Measurements from ENCODE around the gene C10orf90.

Gene C10orf90

DNA sequence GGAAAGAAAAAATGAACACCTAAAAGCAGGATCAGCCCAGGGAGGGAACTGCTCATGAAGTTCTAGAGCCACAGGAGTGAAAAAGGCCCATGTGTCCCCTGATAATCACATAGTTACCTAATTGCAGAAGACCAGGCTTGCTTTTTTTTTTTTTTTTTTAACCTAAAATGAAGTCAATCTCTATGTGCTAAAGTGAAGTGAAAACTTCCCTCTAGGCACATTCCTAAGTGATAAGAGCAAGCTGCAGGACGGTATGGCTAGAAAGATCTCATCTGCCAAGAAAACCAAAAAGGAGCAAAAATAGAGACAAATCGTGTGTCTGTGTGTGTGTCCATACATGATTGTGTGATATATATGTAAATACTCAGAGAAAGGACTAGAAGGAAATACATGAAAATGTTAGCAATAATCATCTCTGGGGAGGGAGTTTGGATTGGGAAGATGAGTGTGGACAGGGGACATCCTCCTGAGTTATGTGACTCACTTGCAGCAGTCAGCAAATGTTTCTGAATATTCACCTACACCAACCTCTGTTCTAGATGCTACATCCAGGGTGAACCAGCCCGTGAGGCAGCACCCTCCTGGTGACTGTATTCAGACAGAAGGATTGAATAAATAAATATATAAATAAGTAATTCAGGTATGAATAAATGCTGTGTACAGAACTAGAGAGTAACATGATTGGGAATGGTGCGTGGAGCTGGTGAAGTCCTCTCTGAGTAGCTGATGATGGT is 76.4 kb downstream of the C10orf90 start:
- Histone ChIP-seq H3K27ac (ENCODE audit: low read depth, low read length) (no peak overlapping the region), H3K9me3 (ENCODE audit: control insufficient read depth, insufficient read depth, low read length) (no peaks in the 10 kb centered on the region), H3K27me3 (ENCODE audit: control insufficient read depth, low read length) (no peaks in the 10 kb centered on the region), H3K4me1 (ENCODE audit: control insufficient read depth, low read length) (no peaks in the 10 kb centered on the region), H4K20me1 (ENCODE audit: control insufficient read depth, insufficient read depth, low read depth, low read length) (no peaks in the 10 kb centered on the region), H3F3A (ENCODE audit: control insufficient read depth, insufficient read depth) (no peaks in the 10 kb centered on the region), H3K36me3 (ENCODE audit: control insufficient read depth, low read length) (no peaks in the 10 kb centered on the region), H3K9me2 (replicated peaks; ENCODE audit: control insufficient read depth, low read length) (no peaks in the 10 kb centered on the region), H3K4me2 (ENCODE audit: low read length) (no peak overlapping the region), H3K79me2 (ENCODE audit: control insufficient read depth, low read length) (no peaks in the 10 kb centered on the region), H3K4me3 (ENCODE audit: low read length) (no peak overlapping the region)
- TF ChIP-seq, protein P1, sequence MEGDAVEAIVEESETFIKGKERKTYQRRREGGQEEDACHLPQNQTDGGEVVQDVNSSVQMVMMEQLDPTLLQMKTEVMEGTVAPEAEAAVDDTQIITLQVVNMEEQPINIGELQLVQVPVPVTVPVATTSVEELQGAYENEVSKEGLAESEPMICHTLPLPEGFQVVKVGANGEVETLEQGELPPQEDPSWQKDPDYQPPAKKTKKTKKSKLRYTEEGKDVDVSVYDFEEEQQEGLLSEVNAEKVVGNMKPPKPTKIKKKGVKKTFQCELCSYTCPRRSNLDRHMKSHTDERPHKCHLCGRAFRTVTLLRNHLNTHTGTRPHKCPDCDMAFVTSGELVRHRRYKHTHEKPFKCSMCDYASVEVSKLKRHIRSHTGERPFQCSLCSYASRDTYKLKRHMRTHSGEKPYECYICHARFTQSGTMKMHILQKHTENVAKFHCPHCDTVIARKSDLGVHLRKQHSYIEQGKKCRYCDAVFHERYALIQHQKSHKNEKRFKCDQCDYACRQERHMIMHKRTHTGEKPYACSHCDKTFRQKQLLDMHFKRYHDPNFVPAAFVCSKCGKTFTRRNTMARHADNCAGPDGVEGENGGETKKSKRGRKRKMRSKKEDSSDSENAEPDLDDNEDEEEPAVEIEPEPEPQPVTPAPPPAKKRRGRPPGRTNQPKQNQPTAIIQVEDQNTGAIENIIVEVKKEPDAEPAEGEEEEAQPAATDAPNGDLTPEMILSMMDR (IDR thresholded peaks at IDR 0.05; ENCODE audit: low read depth, low read length, poor library complexity, severe bottlenecking), result no peak
- no peak for TF ChIP-seq EZH2phosphoT487 (IDR thresholded peaks at IDR 0.05; ENCODE audit: borderline replicate concordance, low read length)

DNA sequence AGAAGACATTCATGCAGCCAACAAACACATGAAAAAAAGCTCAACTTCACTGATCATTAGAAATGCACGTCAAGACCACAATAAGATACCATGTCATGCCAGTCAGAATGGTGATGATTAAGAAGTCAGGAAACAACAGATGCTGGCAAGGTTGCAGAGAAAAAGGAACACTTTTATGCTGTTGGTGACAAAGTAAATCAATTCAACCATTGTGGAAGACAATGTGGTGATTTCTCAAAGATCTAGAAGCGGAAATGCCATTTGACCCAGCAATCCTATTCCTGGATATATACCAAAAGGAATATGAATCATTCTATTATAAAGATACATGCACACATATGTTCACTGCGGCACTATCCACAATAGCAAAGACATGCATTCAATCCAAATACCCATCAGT is 77.6 kb downstream of the C10orf90 start:
- Histone ChIP-seq H3K9me2 (replicated peaks; ENCODE audit: control insufficient read depth, low read length) (no peaks in the 10 kb centered on the region), H3K4me2 (ENCODE audit: low read length) (no peak overlapping the region), H3K4me1 (ENCODE audit: control insufficient read depth, low read length) (no peaks in the 10 kb centered on the region), H4K20me1 (ENCODE audit: control insufficient read depth, insufficient read depth, low read depth, low read length) (no peaks in the 10 kb centered on the region), H3K27me3 (ENCODE audit: control insufficient read depth, low read length) (no peaks in the 10 kb centered on the region), H3K27ac (ENCODE audit: low read depth, low read length) (no peak overlapping the region), H3K79me2 (ENCODE audit: control insufficient read depth, low read length) (no peaks in the 10 kb centered on the region), H3K4me3 (ENCODE audit: low read length) (no peak overlapping the region), H3K36me3 (ENCODE audit: control insufficient read depth, low read length) (no peaks in the 10 kb centered on the region), H3F3A (ENCODE audit: control insufficient read depth, insufficient read depth) (no peaks in the 10 kb centered on the region), H3K9me3 (ENCODE audit: control insufficient read depth, insufficient read depth, low read length) (no peaks in the 10 kb centered on the region)
- TF ChIP-seq, protein P1 (IDR thresholded peaks at IDR 0.05; ENCODE audit: low read depth, low read length, poor library complexity, severe bottlenecking), result no peak
- no peak for TF ChIP-seq EZH2phosphoT487 (IDR thresholded peaks at IDR 0.05; ENCODE audit: borderline replicate concordance, low read length)

DNA sequence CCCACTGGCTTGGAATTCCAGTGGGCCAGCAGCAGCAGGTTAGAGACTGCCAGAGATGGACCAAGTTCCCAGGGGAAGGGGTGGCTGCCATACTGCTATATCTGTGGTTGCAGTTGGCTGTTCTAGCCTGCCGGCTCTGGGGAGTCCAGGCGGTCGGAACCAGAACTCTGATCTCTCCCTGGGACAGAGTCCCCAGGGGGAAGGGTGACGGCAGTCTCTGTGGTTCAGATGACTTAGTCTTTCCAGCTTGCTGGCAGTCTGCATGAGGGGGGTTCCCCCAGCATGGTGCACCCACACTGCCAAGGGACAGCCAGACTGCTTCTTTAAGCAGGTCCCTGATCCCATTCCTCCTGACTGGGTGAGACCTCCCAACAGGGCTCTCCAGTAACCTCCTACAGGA is 82.5 kb downstream of the C10orf90 start:
- no peaks in the 10 kb centered on the region for H3F3A ChIP-seq (ENCODE audit: control insufficient read depth, insufficient read depth)
- H3K9me2 ChIP-seq (replicated peaks; ENCODE audit: control insufficient read depth, low read length), result no peaks in the 10 kb centered on the region
- no peaks in the 10 kb centered on the region for H3K4me1 ChIP-seq (ENCODE audit: control insufficient read depth, low read length)
- H3K27ac ChIP-seq (ENCODE audit: low read depth, low read length), result no peak overlapping the region
- no peaks in the 10 kb centered on the region for H4K20me1 ChIP-seq (ENCODE audit: control insufficient read depth, insufficient read depth, low read depth, low read length)
- no peaks in the 10 kb centered on the region for H3K36me3 ChIP-seq (ENCODE audit: control insufficient read depth, low read length)
- no peak overlapping the region for H3K4me3 ChIP-seq (ENCODE audit: low read length)
- no peaks in the 10 kb centered on the region for H3K79me2 ChIP-seq (ENCODE audit: control insufficient read depth, low read length)
- no peak overlapping the region for H3K4me2 ChIP-seq (ENCODE audit: low read length)
- H3K9me3 ChIP-seq (ENCODE audit: control insufficient read depth, insufficient read depth, low read length), result no peaks in the 10 kb centered on the region; the same call in 1 of the 2 replicates
- TF ChIP-seq, protein P1 (IDR thresholded peaks at IDR 0.05; ENCODE audit: low read depth, low read length, poor library complexity, severe bottlenecking), result no peak
- TF ChIP-seq EZH2phosphoT487 (IDR thresholded peaks at IDR 0.05; ENCODE audit: borderline replicate concordance, low read length), result no peak
- no peaks in the 10 kb centered on the region for H3K27me3 ChIP-seq (ENCODE audit: control insufficient read depth, low read length)

All from DOHH2 (cell line).